Heart right ventricle (tissue), 16 donors: ENCODE data around the gene SLC4A2. TPM values are rescaled to one million over a fixed set of nuclear protein-coding genes. Genes with fewer than 3 reads are reported as not detected.

Source experiments
- ATAC-seq, 8 donors: fragments of 200-7000 bp; cut with Tn5 transposase; one replicate each; pipeline ENCODE4 v1.9.1; 2020; ENCODE audit warnings: mild to moderate bottlenecking in 8 of 8, moderate library complexity in 8 of 8, moderate number of reproducible peaks in 1 of 8
- DNase-seq, 2 donors: peaks; one replicate each; pipeline ENCODE4 v3.0.0-alpha.2; 2020
- H3K27ac ChIP-seq, 10 donors: fragments of 200-600 bp; sonication (generic) in 2 of 10; one replicate each; pipeline versions ENCODE4 v1.5.0 to v1.8.0; 2020 to 2022; ENCODE audit warnings: mild to moderate bottlenecking in 3 of 10
- H3K27me3 ChIP-seq, 7 donors: fragments of 200-600 bp; one replicate each; pipeline ENCODE4 v1.8.0; 2021 to 2022; ENCODE audit warnings: mild to moderate bottlenecking in 2 of 7
- H3K36me3 ChIP-seq, 9 donors: fragments of 200-600 bp; sonication (generic) in 1 of 9; one replicate each; pipeline versions ENCODE4 v1.5.0 to v1.8.0; 2020 to 2022; ENCODE audit warnings: mild to moderate bottlenecking in 2 of 9
- H3K4me1 ChIP-seq, 9 donors: fragments of 200-600 bp; sonication (generic) in 1 of 9; one replicate each; pipeline versions ENCODE4 v1.5.0 to v1.8.0; 2020 to 2022; ENCODE audit warnings: mild to moderate bottlenecking in 4 of 9
- H3K4me3 ChIP-seq, 10 donors: fragments of 200-600 bp; sonication (generic) in 2 of 10; one replicate each; pipeline versions ENCODE4 v1.5.0 to v1.8.0; 2020 to 2022; ENCODE audit warnings: mild to moderate bottlenecking in 7 of 10, moderate library complexity in 2 of 10
- H3K9me3 ChIP-seq, 11 donors: fragments of 200-600 bp in 10 of 11; sonication (generic) in 2 of 11; one replicate each; pipeline versions ENCODE4 v1.5.0 to v1.8.0; 2013 to 2022; ENCODE audit warnings: mild to moderate bottlenecking in 2 of 11, control low read depth in 1 of 11, moderate library complexity in 1 of 11
- WGBS, 2 donors: extraction: QIAGEN DNeasy Blood & Tissue Kit; methylation state at CpG; one replicate each; pipeline ENCODE4 v1.1.7; 2013; ENCODE audit warnings: inconsistent platforms in 1 of 2; 5-methylcytosine and 5-hydroxymethylcytosine counted together
- intact Hi-C, 10 donors: fragments of 100-400 bp; cut with DNase I; formaldehyde crosslinking; loops; one replicate each; pipeline versions ENCODE4 v1.11.1 to v1.14.2; 2022
- polyA plus RNA-seq, 2 donors: library from polyadenylated mRNA; stranded (reverse); fragments of 200-250 nt; gene quantifications; one replicate each; pipeline ENCODE4 v1.2.3, GENCODE V29; 2013
- total RNA-seq, 10 donors: library from RNA; stranded (reverse); fragmentation: NEBNext Ultra II Directional in 3 of 10; extraction: Animal tissue kit (Norgen Biotek cat#: 25700) in 3 of 10; gene quantifications; one replicate each; pipeline versions ENCODE4 v1.2.1 to v1.2.4, GENCODE V29; 2021 to 2023
- TF ChIP-seq, protein P1 (sequence below), 9 donors: fragments of 200-600 bp; sonication (generic) in 2 of 9; IDR thresholded peaks; one replicate each; pipeline versions ENCODE4 v1.5.0 to v1.8.0; 2021 to 2022; ENCODE audit warnings: antibody characterized with exemption in 9 of 9, mild to moderate bottlenecking in 5 of 9, moderate library complexity in 1 of 9
- donor health status: Arrhythmogenic right ventricular cardiomyopathy.
- donor health status: ischemic (EF 13 %, LVEDD 7.1; RV severe dilation, severe dysfunction).
- donor health status: healthy with polysubstance abuse.
- donor health status: DM: no; HTN: yes; CAD: no.
- donor health status: DM: no; HTN: no; CAD: no.
- donor health status: ischemic (EF 25% LVEDD 6.9; RV normal size, moderate dysfunction).
- donor health status: ischemic (EF 25% LVEDD 5.7; RV mildly dilated, moderate dysfunction).
- donor health status: healthy.
- donor health status: DM: yes; HTN: yes; CAD: no.
- donor health status: Ischemic cardiomyopathy.
- donor health status: ischemic (EF 35%, LVEDD 5.7; RV mildly dilated, moderate dysfunction).
- donor health status: nonischemic (EF 11% LVEDD 7.7; RV severe dilation, severe dysfunction).
- donor health status: DM: yes; HTN: yes; CAD: no.
- donor health status: PGD.
- donor health status: ischemic (EF 29% LVEDD 5.4; RV normal size, mild dysfunction).
- donor health status: nonischemic (EF 23%, LVEDD 6.1; RV moderate dilation, normal function).

Gene SLC4A2
- total and polyA plus RNA-seq, 12 donors, result 36.0 to 109 (median 54.6) TPM

GRCh38 chr7:151117565-151117964 lies 58.2 kb downstream of the SLC4A2 start:
- TF ChIP-seq, protein P1, sequence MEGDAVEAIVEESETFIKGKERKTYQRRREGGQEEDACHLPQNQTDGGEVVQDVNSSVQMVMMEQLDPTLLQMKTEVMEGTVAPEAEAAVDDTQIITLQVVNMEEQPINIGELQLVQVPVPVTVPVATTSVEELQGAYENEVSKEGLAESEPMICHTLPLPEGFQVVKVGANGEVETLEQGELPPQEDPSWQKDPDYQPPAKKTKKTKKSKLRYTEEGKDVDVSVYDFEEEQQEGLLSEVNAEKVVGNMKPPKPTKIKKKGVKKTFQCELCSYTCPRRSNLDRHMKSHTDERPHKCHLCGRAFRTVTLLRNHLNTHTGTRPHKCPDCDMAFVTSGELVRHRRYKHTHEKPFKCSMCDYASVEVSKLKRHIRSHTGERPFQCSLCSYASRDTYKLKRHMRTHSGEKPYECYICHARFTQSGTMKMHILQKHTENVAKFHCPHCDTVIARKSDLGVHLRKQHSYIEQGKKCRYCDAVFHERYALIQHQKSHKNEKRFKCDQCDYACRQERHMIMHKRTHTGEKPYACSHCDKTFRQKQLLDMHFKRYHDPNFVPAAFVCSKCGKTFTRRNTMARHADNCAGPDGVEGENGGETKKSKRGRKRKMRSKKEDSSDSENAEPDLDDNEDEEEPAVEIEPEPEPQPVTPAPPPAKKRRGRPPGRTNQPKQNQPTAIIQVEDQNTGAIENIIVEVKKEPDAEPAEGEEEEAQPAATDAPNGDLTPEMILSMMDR (IDR thresholded peaks at IDR 0.05), result no peak
- ATAC-seq, result no peak
- WGBS, 2 donors, result 92 to 93% methylated on average over 12 of the region's 12 CpGs

GRCh38 chr7:151118108-151119054 lies 59.0 kb downstream of the SLC4A2 start:
- no peak for ATAC-seq
- 95% methylated on average over 38 of the region's 38 CpGs for WGBS, 2 donors
- peaks cover 0 to 64% (median 29%) of the 10 kb centered on the region in 9 donors for H3K36me3 ChIP-seq

More at GRCh38 chr7:151117565-151117964, 58.2 kb downstream of the SLC4A2 start:
- Histone ChIP-seq H3K4me1 (peaks cover 6 to 23% (median 13%) of the 10 kb centered on the region in 9 donors), H3K27ac (no peak overlapping the region), H3K36me3 (peaks cover 0 to 56% (median 21%) of the 10 kb centered on the region in 9 donors), H3K4me3 (no peak overlapping the region), H3K9me3 (no peaks in the 10 kb centered on the region), H3K27me3 (no peaks in the 10 kb centered on the region)
- intact Hi-C loops, result loop anchor here in 3 of 10 donors (10.0 kb wide), 3 partner anchors 63 to 223 kb away; partner anchors contain the start of genes CDK5 (in 1 of the 3) and SLC4A2 (in 1 of the 3)
- DNase-seq, result no peak

GRCh38 chr7:151119055-151119415 lies 59.6 kb downstream of the SLC4A2 start:
- no peak for ATAC-seq
- no peak overlapping the region for H3K4me3 ChIP-seq
- peaks cover 3 to 17% (median 6%) of the 10 kb centered on the region in 9 donors for H3K4me1 ChIP-seq
- no peak for DNase-seq
- no peaks in the 10 kb centered on the region for H3K27me3 ChIP-seq
- 92 to 97% methylated on average over 13 of the region's 13 CpGs for WGBS, 2 donors
- TF ChIP-seq, protein P1 (IDR thresholded peaks at IDR 0.05), result no peak
- intact Hi-C loops, result loop anchor here in 3 of 10 donors (10.0 kb wide), 3 partner anchors 64 to 224 kb away; partner anchors contain the start of genes CDK5 (in 1 of the 3) and SLC4A2 (in 1 of the 3)
- H3K27ac ChIP-seq, result no peak overlapping the region
- peaks cover 0 to 69% (median 29%) of the 10 kb centered on the region in 9 donors for H3K36me3 ChIP-seq
- H3K9me3 ChIP-seq, result no peaks in the 10 kb centered on the region

More at GRCh38 chr7:151118108-151119054, 59.0 kb downstream of the SLC4A2 start:
- no peak overlapping the region for H3K4me3 ChIP-seq
- DNase-seq, result no peak
- H3K9me3 ChIP-seq, result no peaks in the 10 kb centered on the region
- no peak overlapping the region for H3K27ac ChIP-seq
- peaks cover 6 to 19% (median 11%) of the 10 kb centered on the region in 9 donors for H3K4me1 ChIP-seq
- intact Hi-C loops, result loop anchor here in 3 of 10 donors (10.0 kb wide), 3 partner anchors 64 to 224 kb away; partner anchors contain the start of genes CDK5 (in 1 of the 3) and SLC4A2 (in 1 of the 3)
- no peaks in the 10 kb centered on the region for H3K27me3 ChIP-seq
- TF ChIP-seq, protein P1 (IDR thresholded peaks at IDR 0.05), result no peak

DNA sequence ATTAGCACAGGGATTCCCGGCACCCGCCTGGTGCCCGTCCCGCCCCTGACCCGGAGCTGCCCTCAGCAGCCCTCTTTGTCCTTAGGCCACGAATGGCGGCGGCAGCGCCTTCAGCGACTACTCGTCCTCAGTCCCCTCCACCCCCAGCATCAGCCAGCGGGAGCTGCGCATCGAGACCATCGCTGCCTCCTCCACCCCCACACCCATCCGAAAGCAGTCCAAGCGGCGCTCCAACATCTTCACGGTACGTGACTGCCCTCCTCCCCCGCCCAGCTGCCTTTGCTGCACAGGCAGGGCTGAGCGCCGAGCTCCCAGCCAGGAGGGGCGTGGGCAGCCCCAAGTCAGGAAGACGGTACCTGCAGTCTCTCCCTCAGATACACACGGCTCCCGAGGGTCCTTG lies 60.5 kb downstream of the SLC4A2 start:
- peaks cover 1 to 15% (median 6%) of the 10 kb centered on the region in 9 donors for H3K4me1 ChIP-seq
- intact Hi-C loops, result loop anchor here in 9 of 10 donors (5.0 to 10.0 kb wide), 9 partner anchors 52 to 225 kb away; partner anchors contain the start of genes SMARCD3 (in 5 of the 9), ABCF2 (in 2 of the 9), CDK5 (in 1 of the 9) and SLC4A2 (in 1 of the 9)
- TF ChIP-seq, protein P1 (IDR thresholded peaks at IDR 0.05), result no peak
- H3K9me3 ChIP-seq, result no peaks in the 10 kb centered on the region
- DNase-seq, result no peak
- H3K4me3 ChIP-seq, result no peak overlapping the region
- H3K27me3 ChIP-seq, result no peaks in the 10 kb centered on the region
- no peak for ATAC-seq
- H3K36me3 ChIP-seq, result peaks cover 0 to 78% (median 29%) of the 10 kb centered on the region in 9 donors
- 90 to 94% methylated on average over 27 of the region's 27 CpGs for WGBS, 2 donors
- no peak overlapping the region for H3K27ac ChIP-seq
